ENCODE measurements around the gene TGFBI.

DNA sequence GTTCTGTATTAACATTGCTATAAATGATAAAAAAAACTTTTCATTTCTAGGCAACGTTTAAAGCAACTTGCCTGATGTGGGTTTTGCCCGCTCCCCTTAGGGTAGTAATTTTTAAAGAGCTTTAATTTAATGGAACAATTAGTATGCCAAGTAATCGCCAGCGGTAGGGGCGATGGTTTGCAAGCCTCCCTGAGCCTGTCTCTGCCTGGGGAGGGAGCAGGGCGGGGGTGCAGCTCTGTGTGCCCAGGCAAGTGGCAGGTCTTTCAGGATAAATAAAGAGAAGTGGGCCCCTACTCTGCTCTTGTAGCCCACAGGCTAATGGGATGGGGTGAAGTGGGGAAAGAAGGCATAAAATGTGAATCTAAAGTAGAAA lies 13.8 kb upstream of the TGFBI start:
- TF ChIP-seq, protein P1, sequence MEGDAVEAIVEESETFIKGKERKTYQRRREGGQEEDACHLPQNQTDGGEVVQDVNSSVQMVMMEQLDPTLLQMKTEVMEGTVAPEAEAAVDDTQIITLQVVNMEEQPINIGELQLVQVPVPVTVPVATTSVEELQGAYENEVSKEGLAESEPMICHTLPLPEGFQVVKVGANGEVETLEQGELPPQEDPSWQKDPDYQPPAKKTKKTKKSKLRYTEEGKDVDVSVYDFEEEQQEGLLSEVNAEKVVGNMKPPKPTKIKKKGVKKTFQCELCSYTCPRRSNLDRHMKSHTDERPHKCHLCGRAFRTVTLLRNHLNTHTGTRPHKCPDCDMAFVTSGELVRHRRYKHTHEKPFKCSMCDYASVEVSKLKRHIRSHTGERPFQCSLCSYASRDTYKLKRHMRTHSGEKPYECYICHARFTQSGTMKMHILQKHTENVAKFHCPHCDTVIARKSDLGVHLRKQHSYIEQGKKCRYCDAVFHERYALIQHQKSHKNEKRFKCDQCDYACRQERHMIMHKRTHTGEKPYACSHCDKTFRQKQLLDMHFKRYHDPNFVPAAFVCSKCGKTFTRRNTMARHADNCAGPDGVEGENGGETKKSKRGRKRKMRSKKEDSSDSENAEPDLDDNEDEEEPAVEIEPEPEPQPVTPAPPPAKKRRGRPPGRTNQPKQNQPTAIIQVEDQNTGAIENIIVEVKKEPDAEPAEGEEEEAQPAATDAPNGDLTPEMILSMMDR (IDR thresholded peaks at IDR 0.05) = no peak
- no peak for TF ChIP-seq EZH2 (IDR thresholded peaks at IDR 0.05)
- no peak for TF ChIP-seq EZH2phosphoT487 (IDR thresholded peaks at IDR 0.05)
